HG03103 (cell line): ENCODE measurements around the gene TPO.
"Not testable (repeated sequence)": the region's sequence is repeated elsewhere in the genome, so short reads cannot be mapped to it uniquely, and the experiment has no call there.

Experiments used
- ATAC-seq: cut with Tn5 transposase; IDR thresholded peaks from one replicate; pipeline ENCODE4 v1.9.1; 2021; ENCODE audit warnings: low read depth; ENCODE audit not compliant: unreplicated experiment

Gene TPO

DNA sequence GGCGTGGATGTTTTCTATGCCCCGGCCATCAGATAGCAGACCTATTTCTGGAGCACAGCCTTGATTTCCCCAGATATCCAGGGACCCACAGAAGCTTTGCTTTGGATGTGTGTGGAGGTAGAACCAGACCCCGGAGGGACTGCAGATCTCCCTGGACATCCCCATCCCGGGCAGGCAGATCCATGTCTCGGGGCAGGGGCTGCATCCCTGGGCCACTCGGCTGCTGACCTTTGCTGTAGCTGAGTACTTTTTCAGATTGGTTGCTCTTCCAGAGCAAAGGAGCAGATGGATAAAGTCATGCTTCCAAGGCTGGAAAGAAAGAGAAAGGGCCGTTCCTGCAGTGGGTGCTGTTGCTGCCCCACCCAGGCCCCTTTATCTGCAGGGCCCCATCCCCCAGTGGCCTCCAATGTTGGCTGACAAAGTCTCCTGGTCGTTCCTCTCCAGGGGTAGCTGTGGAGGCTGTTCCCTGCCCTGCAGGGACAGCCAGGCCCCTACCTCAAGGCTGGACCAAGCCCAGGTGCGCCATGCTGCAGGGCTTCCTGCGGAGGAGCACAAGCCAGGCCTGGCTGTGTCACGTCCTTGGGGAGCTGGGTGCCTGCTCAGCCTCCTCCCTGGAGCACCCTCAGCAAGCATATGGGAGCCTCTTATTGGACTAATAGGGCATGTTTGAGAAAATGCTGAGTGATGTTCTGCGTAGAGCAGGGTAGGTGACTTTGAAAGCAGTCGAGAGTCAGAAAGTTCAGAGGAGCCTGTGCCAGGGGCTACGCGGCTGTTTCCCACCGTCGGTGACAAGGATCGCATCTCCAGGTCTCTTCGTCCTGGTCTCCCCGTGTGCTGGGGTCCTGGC lies 68.4 kb downstream of the TPO start:
- no peak for ATAC-seq

DNA sequence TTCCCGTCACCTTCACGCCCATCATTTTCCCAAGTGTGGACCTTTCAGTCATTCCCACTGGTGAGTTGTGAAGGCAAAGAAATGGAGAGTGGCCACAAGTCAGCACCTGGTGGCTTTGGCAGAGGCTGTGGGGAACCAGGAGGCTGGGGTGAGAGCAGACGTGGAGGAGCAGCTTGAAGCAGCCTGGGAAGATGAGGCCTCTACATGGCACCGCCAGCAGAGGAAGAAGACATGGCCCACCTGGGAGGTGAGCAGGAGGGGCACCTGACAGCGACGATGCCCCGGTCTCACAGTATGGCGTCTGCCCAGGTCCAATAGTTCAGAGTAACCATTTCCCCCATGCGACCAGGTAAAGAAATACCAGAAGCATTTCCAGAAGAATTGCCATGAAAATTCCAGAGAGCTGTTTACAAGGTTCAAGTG lies 69.0 kb downstream of the TPO start:
- ATAC-seq = no peak

DNA sequence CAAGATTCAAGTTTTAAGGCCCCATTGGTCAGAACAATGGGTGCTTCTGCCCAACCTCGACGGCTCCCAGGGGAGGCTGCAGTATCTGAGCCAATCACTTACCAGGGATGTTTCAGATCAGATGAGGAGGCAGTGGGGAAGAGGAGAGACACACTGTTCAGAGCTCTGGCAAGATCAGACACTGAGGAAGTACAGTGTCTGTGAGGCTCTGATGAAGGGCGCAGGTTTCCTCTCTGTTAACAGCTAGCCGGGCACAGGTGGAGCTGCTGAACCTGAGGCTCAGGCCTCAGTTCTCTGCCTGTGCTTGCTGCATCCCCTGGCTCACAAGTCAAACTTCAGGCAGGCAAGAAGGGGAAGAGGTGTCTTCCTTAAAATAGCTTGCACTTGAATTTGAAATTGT lies 69.7 kb downstream of the TPO start:
- no peak for ATAC-seq

- ATAC-seq = no peak
Measured at GRCh38 chr2:1483551-1483950, 70.3 kb downstream of the TPO start.

DNA sequence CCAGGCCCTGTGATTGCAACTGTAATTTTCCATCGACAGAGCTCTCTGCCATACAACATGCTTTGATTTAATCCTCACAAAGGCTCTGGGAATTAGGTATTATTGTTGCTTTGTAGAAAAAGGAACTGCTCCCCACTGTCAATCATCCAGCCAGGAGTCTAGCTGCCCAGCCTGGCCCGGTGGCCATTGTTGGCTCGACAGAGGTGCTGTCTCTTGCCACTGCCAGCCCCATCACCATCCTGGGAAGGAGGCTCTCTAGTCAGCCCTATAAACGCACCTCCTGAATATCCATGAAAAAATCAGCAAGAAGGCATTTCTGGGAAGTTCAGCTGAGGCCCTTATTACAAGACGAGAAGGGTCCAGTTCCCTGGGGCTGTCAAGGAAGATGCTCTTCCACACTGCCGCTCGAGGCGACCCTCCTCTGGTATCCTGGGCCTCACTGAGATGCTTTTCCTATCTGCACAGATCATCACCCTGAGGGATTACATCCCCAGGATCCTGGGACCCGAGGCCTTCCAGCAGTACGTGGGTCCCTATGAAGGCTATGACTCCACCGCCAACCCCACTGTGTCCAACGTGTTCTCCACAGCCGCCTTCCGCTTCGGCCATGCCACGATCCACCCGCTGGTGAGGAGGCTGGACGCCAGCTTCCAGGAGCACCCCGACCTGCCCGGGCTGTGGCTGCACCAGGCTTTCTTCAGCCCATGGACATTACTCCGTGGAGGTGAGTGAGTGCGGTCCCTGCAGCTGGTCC lies 71.0 kb downstream of the TPO start:
- no peak for ATAC-seq

GRCh38 chr2:1486670-1487069 lies 73.4 kb downstream of the TPO start:
- ATAC-seq = no peak

DNA sequence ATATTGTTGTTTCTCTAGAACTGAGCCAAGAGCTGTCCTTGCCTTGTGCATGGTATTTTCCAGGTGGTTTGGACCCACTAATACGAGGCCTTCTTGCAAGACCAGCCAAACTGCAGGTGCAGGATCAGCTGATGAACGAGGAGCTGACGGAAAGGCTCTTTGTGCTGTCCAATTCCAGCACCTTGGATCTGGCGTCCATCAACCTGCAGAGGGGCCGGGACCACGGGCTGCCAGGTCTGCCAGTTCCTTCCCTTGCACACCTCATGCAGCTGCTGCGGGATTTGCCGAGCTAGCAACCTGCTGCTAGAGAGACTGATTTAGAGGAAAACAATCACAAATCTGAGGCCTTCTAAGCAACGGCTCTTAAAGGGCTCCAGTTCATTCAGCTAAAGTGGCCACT lies 74.5 kb downstream of the TPO start:
- ATAC-seq = no peak

DNA sequence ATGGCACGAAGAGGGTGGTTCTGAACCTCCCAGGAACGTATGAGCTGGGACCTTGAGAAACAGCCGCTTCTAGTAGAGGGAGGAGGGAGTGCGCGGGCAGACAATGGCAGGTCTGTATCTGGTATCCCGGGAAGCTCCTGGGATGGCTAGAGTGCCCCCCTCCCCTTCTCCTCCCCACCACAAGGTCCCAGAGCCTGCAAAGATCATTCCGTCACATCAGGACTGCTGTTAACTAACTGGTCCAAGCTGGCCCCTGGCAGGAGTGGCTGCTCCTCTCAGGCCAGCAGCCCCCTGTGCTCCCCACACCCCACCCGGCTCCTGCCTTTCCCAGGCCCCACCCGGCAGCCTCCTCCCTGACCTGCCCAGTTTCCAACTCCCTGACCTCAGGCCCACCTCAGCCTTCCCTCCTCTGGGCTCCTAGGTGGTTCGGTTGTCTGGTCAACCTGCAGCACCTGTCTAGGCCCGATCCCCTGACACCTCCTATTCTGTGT lies 75.0 kb downstream of the TPO start:
- ATAC-seq = no peak

DNA sequence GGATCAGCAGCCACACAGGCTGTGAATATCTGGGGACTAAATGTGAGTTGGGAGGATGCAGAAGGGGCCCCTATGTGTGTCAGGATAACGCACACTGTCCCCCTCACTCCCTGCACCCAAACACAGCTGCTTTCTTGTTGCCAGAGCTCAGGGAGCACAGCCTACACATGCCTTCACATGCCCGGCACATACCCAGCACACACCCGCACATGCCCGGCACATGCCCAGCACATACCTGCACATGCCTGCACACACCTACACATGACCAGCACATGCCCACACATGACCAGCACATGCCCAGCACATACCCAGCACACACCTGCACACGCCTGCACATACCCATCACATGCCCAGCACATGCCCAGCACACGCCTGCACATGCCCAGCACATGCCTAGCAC lies 75.6 kb downstream of the TPO start:
- no peak for ATAC-seq

- no peak for ATAC-seq
Measured at GRCh38 chr2:1489486-1489885, 76.2 kb downstream of the TPO start.

DNA sequence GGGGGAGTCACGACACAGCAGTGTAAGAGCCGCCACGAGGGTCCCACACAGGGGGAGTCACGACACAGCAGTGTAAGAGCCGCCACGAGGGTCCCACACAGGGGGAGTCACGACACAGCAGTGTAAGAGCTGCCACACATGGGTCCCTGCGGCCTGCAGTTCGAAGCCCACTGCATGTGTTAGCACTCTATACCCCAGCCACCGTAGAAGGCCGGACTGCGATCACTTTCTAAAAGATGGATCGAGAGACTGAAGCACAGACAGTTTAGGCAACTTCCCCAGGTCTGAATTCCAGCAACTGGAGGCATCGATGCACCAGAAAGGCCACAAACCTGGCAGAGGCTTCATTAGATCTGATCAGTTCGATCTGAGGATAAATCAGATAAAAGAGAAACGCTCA lies 77.1 kb downstream of the TPO start:
- ATAC-seq = not testable (repeated sequence)

- no peak for ATAC-seq
Measured at GRCh38 chr2:1491751-1492150, 78.5 kb downstream of the TPO start.

GRCh38 chr2:1492231-1492630 lies 79.0 kb downstream of the TPO start:
- ATAC-seq = not testable (repeated sequence)

DNA sequence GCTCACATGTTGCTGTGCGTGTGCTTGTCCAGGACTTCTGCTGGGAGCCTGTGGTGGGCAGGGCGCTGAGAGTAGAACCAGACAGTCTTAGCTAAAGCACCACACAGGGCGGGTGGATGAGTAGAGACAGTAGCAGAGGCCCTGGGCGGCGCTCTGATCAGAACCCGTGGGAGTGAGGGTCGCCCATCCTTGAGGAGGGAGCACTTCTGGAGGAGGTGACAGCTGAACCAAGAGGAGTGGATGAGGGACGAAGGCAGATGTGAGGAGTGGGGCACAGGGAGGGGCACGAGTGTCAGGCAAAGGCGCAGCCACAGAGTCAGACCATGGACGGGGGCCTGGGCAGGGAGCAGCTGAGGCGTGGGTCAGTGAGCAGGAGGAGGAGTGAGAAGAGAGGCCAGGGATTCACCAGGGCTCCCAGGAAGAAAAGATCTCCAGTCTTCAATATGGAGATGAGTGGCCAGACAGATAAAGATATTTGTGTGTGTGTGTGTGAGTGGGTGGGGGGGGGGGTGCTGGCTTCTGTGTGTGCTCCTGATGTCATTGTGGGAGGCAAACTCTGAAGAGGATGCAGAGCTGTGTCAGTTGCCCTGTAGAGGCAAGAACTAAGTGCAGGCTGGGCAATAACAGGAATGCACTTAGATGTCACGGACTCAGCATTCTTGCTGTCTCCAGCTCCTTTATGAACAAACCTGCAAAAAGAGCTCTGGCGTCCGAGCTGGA lies 79.6 kb downstream of the TPO start:
- ATAC-seq = no peak

DNA sequence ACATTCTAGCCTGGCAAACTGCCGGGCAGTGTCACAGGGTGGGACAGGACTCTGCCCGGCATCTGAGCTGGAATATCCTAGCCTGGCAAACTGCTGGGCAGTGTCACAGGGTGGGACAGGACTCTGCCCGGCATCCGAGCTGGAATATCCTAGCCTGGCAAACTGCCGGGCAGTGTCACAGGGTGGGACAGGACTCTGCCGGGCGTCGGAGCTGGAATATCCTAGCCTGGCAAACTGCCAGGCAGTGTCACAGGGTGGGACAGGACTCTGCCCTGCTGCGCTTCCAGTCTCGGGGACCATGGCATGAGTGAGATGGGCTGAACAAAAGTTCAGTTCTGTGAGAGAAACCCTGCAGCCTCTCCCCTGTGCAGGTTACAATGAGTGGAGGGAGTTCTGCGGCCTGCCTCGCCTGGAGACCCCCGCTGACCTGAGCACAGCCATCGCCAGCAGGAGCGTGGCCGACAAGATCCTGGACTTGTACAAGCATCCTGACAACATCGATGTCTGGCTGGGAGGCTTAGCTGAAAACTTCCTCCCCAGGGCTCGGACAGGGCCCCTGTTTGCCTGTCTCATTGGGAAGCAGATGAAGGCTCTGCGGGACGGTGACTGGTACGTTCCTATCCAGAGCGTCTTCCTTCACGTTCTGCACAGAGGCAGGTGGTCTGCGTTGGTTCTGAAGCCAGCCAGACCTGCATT lies 80.3 kb downstream of the TPO start:
- ATAC-seq = no peak

- no peak for ATAC-seq
Measured at GRCh38 chr2:1494257-1494656, 81.0 kb downstream of the TPO start.

DNA sequence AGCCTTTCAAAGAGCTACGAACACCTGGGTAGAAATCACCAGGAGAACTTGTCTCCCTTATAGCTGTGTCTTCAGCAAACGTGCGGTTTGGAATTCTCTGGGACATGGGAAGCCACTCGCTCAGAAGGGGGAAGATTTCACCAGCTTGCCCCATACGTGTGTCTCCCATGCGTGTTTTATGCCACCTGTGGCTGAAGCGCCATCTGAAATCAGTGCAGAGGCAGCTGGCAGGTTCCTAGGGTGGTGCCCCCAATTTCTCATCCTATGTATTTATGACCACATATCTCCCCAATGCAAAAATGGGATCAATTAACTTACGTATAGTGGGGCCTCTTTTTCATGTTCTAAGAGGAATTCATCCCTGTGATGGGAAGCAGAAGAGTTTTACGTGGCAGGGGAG lies 81.6 kb downstream of the TPO start:
- ATAC-seq = no peak

DNA sequence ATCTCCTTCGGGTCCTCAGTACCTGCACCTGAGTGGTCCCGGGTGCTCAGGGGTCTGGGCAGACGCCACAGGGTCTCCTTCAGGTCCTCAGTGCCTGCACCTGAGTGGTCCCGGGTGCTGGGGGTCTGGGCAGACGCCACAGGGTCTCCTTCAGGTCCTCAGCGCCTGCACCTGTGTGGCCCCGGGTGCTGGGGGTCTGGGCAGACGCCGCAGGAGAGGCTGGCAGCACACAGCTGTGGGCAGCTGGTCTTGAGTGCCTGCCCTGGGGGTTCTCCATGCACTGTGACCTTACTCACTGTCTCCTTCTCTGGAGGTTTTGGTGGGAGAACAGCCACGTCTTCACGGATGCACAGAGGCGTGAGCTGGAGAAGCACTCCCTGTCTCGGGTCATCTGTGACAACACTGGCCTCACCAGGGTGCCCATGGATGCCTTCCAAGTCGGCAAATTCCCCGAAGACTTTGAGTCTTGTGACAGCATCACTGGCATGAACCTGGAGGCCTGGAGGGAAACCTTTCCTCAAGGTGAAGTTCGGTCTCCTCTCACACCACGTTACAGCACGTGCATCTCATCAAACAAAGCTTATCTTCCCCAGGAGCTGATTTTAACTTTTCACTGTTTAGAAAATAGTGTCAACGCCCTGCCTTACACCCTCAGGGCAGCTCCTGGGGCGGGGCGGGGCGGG lies 82.6 kb downstream of the TPO start:
- no peak for ATAC-seq

DNA sequence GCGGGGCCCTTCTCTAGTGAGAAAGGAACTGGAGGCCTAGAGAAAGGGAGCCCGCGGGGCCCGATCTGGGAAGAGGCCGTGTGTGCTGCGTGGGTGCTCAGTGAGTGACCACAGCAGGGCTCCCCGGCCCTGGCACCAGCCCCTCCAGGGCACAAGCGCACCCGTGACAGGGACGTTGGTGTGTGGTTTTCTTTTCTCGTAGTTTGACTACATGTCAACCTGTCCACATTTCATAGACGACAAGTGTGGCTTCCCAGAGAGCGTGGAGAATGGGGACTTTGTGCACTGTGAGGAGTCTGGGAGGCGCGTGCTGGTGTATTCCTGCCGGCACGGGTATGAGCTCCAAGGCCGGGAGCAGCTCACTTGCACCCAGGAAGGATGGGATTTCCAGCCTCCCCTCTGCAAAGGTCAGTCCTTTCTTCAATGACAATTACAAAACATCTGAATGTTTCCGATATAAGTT lies 83.1 kb downstream of the TPO start:
- ATAC-seq = no peak

DNA sequence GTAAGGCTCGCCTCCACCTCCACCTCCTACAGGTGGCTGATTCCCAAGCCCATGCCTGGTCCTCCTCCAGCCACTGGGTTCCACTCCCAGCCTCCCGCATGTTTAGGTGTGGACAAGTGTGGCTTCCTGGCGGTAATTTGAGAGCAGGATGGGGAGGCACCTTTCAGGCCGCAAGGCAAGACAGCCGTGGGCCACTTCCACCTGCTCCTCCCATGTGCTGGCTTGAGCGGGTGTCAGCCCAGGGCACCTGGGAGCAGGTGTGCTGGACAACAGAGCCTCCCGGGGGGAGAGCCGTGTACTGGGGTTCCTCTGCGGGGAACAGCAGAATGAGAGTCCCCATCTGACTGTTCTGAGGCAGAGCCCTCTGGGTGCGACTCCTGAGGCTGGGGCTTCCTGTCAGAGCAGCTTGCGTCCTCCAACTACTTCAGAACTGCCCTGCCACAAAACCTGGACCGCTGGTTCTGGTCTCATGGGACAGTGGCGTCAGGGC lies 83.9 kb downstream of the TPO start:
- ATAC-seq = no peak
